Fibroblast of skin of right biceps (primary cell): ENCODE data around the gene DMRTC2.
A peak's percentile ranks its signal among the peaks of the same experiment; 100 is the strongest.

ENCODE experiments used
- DNase-seq: peaks from one replicate; pipeline ENCODE4 v3.0.0-alpha.2; 2013

DMRTC2 gene

GRCh38 chr19:41848666-41849065 is 3.8 kb downstream of the DMRTC2 start:
- no peak for DNase-seq

- no peak for DNase-seq
These were observed 4.2 kb downstream of the DMRTC2 start for GRCh38 chr19:41849067-41849466.

DNA sequence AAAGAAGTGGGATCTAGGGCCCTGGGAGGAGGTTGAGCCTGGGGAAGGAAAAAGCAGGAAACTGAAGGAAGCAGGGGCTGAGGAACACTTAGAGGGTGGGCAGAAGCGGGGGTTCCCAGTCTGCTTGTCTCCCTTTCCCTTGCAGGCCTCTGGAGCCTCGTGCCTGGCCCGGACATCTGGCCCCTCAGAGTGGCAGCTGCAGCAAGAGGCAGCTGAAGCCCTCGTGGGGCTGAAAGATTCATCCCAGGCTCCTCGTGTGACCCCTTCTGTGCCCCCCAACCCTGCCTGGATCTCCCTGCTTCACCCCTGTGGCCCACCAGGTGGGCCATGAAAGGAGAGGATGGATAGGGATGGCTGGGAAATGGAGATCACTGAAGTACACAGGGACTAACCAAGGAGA is 5.5 kb downstream of the DMRTC2 start:
- DNase-seq = no peak

GRCh38 chr19:41851456-41851855 is 6.6 kb downstream of the DMRTC2 start:
- DNase-seq = no peak

GRCh38 chr19:41853344-41853743 is 8.5 kb downstream of the DMRTC2 start:
- DNase-seq = no peak

DNA sequence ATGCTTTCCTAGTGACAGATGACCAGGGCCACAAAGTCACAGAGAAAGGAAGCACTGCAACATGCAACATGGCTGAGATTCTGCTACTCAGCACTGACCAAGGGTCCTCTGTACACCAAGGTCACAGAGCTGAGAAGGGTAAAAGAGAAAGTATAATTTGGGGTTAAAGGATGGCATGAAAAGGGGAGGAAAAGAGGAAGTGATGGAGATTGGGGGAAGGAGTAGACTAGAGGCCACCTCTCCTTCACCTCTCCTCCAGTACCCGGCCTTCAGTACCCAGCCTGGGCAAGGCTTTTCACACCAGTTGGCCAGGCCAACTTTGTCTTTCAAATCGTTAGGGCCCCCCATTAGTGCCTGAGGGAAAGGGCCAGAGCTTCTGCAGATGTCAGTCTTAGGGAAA is 8.9 kb downstream of the DMRTC2 start:
- DNase-seq = no peak

DNA sequence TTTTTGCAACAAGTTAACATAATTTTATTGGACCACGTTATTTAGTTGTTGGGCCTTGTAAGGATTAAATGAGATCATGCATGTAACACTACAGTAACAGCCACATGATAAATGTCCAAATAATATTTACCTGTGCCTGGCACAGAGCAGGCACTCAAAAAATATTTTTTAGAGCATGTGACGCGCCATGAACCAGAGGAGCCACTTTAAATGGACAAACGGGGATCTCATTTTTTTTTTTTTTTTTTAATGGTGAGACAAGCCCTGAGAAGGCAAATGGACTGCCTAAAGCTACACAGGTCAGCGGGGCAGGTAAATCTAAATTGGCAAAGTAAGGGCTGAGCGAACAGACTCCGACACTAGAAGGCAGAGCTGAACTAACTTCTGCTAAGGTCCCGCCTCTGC is 14.4 kb downstream of the DMRTC2 start:
- DNase-seq = no peak

DNA sequence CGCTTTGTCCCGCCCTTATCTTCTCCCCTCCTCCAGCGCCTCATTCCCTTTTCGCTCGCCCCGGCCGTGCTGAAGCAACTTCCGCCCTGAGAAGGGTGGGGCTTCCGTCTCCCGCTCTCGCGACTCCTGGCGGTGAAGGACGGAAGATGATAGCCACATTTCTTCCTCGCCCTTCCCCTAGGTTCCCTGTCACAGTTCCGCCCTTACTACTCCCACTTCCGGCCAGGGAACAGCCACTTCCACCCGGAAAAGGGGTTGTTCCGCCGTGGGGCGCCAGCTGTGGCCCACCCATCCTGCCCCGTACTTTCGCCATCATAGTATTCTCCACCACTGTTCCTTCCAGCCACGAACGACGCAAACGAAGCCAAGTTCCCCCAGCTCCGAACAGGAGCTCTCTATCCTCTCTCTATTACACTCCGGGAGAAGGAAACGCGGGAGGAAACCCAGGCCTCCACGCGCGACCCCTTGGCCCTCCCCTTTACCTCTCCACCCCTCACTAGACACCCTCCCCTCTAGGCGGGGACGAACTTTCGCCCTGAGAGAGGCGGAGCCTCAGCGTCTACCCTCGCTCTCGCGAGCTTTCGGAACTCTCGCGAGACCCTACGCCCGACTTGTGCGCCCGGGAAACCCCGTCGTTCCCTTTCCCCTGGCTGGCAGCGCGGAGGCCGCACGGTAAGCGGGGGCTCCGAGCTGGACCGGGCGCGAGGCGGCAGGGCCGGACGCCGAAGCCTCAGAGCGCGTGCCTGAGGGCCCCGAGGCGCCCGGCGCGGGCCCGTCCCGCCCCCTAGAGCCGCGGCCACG is 15.0 kb downstream of the DMRTC2 start, which contains the start of gene RPS19:
TSS of gene RPS19 (plus strand) at position 638 of the 801 bp plus-strand sequence. CDS start 520 bp downstream, outside the sequence.
- DNase-seq = peak; percentile 99

GRCh38 chr19:41860419-41861115 is 15.7 kb downstream of the DMRTC2 start:
- DNase-seq = no peak

DNA sequence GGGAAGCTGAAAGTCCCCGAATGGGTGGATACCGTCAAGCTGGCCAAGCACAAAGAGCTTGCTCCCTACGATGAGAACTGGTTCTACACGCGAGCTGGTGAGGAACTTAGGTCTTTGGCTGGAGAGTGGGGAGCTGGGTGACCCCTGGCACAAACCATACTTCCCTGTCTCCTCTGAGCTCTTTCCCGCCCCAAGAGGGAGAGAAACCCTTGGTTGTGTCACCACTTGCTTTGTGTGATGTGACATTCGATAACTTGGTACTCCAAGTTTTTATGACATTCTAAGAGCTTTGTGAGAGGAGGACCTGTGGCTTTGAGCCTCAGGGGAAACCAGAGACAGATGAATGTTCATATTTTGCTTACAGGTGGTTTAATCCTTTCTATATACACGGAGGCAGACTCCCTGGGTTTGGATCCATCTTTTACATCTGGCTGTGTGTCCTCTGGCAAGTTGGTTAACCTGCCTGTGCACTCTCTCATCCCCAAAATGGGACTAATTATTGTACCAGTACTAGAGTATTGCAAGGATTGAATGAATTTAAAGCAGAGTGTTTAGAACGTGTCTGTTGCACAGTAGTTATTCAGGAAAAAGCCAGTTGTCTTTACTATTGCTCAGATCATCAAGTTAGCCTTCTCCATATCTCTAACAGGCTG is 16.4 kb downstream of the DMRTC2 start:
- no peak for DNase-seq

DNA sequence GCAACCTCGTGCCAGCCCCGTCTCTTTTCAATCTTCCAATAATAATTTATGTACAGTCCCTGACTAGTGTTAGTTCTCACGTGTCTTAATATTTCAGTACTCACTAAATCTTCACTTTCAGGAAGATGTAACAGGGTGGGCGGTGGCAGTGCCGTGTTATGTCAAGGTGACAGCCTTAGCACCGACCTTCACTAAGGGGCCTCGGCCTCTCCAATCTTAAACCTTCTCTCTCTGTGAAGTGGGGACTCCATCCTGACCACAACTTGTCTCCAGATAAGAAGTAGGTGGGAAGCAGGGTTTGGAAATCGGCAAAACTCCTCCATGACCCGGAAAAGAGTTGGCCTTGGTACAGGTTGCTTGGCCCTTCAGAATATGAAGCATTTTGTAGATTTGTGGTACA is 17.0 kb downstream of the DMRTC2 start:
- no peak for DNase-seq

GRCh38 chr19:41862445-41862986 is 17.7 kb downstream of the DMRTC2 start:
- no peak for DNase-seq

DNA sequence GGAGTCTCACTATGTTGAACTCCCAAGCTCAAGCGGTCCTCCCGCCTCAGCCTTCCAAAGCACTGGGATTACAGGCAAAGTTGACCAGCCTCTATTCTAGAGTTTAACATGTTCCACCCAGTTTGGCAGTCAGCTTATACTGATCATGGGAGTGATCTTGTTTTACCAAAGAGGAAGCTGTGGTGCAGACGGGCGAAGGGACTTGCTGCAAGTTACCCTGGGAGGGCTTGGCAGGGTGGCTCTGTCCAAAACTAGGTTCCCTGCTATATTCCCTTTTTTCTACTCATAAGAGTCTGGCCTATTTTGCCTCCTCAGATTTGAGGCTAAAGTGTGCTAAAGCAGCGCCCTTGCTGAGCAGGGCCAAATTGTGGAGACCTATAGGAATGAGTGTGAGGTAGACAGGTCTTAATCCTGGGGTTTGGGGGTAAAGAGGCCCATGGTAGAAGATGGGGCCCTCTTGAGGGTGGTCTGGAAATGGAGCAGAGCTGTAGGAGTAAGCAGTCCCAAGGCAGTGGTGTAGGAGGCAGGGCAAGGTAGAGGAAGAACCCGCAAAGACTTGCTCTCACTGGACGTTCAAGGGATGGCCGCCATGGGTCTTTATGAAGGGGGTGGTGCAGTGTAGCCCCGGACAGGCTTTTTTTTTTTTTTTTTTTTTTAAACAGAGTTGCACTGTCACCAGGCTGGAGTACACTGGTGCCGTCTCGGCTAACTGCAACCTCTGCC is 18.5 kb downstream of the DMRTC2 start:
- DNase-seq = no peak

DNA sequence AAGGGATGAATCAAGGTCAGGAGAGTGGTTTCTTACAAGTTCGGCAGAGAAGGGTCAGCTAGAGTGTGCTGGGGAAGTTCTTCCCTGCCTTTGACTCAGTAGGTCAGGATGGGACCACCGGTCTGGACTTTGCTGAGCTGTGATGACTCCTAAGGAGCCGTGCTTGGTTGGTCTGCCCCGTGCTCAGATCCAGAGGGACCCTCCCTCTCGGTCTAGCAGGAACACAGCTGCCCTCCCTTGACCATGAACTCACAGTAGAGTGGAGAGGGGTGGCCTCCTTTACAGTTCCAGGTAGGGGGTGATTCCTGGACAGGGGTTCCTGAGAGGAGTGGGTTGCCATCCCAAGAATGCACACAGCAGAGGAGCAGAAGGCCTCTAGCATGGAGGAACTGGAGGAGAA is 19.5 kb downstream of the DMRTC2 start:
- DNase-seq = no peak

DNA sequence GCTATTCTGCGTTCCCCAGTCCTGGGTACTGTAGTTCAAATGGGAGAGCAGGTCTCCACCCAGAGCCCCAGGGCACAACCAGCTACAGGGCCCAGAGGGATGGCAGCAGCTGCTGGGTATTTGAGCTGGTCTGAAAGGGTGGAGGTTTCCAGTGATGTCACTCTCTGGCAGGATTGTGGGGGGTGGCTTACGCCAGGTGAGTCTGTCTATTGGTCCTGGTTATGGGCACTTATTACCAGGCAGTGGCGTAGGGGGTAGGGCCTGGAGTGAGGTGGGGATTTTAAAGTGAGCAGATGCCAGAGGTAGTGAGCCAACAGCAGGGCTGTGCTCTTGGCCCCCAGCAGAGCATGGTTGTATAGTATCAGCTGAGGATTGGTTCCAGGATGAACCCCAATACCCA is 21.4 kb downstream of the DMRTC2 start:
- no peak for DNase-seq

- no peak for DNase-seq
These were observed 23.5 kb downstream of the DMRTC2 start for GRCh38 chr19:41868120-41868988.

- DNase-seq = no peak
These were observed 24.1 kb downstream of the DMRTC2 start for GRCh38 chr19:41868989-41869300.

- no peak for DNase-seq
These were observed 24.6 kb downstream of the DMRTC2 start for GRCh38 chr19:41869374-41869955.

- peak; percentile 49 for DNase-seq
These were observed 25.6 kb downstream of the DMRTC2 start for GRCh38 chr19:41870401-41870873.

GRCh38 chr19:41871573-41872383 is 26.9 kb downstream of the DMRTC2 start:
- DNase-seq = no peak

DNA sequence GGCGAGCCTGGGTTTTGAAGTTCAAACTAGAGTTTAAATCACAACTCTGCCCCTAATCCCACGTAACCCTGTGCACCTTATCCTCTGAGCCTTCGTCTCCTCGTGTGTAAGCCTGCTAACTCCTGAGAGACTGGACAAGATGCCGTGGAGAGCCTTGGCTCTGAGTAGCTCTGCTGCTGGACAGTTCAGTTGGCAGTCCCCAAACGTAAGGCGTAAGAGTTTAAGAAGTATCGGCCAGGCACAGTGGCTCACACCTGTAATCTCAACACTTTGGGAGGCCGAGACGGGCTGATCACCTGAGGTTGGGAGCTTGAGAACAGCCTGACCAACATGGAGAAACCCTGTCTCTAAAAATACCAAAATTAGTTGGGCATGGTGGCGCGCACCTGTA is 27.5 kb downstream of the DMRTC2 start:
- no peak for DNase-seq
